Fibroblast of mammary gland (primary cell): Measurements from ENCODE around the gene VGLL3.
"Not testable (repeated sequence)": the region's sequence is repeated elsewhere in the genome, so short reads cannot be mapped to it uniquely, and the experiment has no call there.

Source experiments
- DNase-seq: peaks from one replicate; pipeline ENCODE4 v3.0.0-alpha.2; 2010; ENCODE audit warnings: low read depth
- H3K4me3 ChIP-seq: 2 replicates; pipeline ENCODE4 v1.5.1; 2011; ENCODE audit warnings: low read depth, mild to moderate bottlenecking, low read length, moderate library complexity; ENCODE audit not compliant: control insufficient read depth
- TF ChIP-seq, protein P1 (sequence below): conservative IDR thresholded peaks from 2 replicates; pipeline ENCODE4 v1.5.1; 2011; ENCODE audit warnings: low read depth, low read length, inconsistent platforms; ENCODE audit not compliant: control insufficient read depth, insufficient read depth

Gene VGLL3

DNA sequence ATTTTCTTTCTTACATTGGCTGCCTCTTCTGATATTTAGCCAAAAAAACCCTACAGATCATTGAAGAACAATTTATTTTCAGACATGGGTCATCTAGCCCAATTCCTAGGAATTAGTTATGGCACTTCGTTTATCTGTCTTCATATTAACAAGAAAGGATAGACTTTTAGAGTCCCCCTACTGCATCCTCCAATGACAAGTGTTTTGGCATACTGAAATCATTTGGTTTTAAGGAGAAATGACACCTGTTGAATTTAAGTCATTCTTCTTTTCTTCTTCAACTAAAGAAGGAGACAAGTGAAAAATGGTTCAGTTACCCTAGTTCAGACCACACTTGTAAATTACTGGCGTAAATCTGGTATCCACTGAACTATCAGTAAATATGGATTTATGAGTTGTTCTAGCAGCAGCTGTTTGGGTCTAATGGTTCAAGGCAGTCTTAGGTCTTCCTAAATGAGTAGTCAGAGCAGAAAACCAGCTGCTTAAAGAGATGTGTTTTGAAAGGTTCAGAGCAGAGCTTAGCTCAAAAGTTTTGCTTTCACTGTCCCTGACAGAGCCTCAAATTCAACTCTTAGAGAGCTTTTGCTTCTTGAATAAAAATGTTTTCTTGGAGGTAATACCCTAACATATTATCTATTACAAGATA lies 5.6 kb downstream of the VGLL3 start:
- H3K4me3 ChIP-seq: no peak overlapping the region
- DNase-seq: no peak
- TF ChIP-seq, protein P1, sequence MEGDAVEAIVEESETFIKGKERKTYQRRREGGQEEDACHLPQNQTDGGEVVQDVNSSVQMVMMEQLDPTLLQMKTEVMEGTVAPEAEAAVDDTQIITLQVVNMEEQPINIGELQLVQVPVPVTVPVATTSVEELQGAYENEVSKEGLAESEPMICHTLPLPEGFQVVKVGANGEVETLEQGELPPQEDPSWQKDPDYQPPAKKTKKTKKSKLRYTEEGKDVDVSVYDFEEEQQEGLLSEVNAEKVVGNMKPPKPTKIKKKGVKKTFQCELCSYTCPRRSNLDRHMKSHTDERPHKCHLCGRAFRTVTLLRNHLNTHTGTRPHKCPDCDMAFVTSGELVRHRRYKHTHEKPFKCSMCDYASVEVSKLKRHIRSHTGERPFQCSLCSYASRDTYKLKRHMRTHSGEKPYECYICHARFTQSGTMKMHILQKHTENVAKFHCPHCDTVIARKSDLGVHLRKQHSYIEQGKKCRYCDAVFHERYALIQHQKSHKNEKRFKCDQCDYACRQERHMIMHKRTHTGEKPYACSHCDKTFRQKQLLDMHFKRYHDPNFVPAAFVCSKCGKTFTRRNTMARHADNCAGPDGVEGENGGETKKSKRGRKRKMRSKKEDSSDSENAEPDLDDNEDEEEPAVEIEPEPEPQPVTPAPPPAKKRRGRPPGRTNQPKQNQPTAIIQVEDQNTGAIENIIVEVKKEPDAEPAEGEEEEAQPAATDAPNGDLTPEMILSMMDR: no peak

DNA sequence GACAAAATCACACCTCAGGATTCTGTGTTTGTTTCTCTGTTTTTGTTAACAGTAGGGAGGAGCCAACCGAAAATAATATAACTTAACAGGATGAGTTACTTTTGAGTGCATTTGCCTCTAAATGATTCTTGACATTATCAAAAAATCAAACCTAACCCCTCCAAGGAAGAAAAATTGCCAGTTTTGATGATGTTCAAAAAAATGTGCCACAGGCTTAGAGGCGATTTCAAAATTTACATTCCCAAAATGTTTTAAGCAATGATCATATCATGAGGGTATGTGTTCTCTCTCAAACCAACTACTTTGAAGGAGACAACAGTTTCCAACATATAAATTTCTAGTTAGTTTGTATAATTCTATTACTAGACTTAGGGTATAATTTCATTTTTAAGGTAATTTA lies 6.7 kb downstream of the VGLL3 start:
- TF ChIP-seq, protein P1: no peak
- peak; percentile 31 for DNase-seq
- no peak overlapping the region for H3K4me3 ChIP-seq

DNA sequence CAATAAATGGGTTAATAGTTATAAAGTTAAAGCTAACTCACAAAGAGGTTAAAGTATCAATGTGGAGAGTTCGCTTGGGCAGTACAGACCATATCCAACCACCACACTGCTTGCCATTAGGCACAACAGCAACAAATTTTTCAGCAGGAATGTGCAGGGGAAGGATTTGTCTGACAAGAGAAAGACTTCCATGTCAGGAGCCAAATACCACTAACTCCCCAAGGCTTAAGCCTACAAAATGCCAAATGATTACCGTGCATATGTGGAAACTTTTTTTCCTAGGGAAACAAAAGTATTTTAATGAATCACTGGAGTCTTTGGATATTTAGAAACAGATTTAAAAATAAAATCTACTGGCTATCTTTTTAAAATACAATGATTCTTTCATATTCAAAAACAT lies 8.1 kb downstream of the VGLL3 start:
- no peak overlapping the region for H3K4me3 ChIP-seq
- TF ChIP-seq, protein P1: no peak

DNA sequence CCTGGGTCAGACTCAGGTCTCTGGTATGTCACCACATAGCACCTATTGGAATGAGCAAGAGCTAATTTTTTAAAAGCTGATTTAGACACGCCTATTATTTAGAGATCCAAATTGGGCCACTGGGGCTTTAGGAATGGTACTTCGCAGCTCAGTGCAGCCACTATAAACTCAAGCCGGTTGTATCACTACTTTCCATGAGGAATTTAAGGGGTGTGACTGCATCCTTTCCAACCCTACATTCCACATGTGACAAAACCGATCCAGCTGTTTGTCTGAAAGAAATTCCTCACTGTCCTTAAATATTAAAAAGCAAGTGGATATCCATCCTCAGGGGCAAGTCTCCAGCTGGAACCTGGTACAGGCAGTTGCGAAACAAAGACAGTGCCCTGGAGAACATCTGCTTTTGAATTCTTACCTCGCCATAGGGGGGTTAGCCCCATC lies 12.8 kb downstream of the VGLL3 start:
- no peak overlapping the region for H3K4me3 ChIP-seq
- DNase-seq: peak; percentile 63
- TF ChIP-seq, protein P1: no peak

More for the DNA sequence above, 8.1 kb downstream of the VGLL3 start:
- peak; percentile 91 for DNase-seq

DNA sequence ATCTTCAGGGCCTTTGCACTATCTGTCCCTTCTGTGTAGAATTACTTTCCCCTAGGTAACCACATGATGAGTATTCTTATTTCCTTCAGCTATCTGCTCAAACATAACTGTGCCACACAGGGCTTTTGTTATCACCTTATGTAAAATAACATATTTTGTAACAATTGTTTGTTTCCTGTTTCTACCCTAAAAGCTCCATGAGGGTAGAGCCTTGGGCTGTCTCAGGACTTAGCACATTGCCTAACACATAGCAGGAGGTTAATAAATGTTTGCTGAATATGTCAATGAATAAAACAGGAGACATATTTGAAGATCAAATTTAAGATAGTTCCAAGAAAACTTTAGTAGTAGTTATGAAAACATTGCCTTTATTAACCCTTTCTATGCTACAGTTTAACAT lies 14.7 kb downstream of the VGLL3 start:
- TF ChIP-seq, protein P1: no peak
- no peak overlapping the region for H3K4me3 ChIP-seq

DNA sequence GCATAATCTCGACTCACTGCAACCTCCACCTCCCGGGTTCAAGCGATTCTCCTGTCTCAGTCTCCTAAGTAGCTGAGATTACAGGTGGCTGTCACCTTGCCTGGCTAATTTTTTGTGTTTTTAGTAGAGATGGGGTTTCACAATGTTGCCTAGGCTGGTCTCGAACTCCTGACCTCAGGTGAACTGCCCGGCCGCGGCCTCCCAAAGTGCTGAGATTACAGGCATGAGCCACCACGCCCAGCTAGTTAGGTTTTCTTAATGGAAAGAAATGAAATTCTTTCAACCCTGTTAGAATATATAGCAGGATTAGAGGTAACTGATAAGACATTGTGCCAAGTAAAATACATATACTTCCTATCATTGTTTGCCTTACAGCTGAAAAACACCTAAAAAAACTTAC lies 16.8 kb downstream of the VGLL3 start:
- H3K4me3 ChIP-seq, DNase-seq: not testable (repeated sequence)

More for the DNA sequence above, 14.7 kb downstream of the VGLL3 start:
- DNase-seq: no peak

DNA sequence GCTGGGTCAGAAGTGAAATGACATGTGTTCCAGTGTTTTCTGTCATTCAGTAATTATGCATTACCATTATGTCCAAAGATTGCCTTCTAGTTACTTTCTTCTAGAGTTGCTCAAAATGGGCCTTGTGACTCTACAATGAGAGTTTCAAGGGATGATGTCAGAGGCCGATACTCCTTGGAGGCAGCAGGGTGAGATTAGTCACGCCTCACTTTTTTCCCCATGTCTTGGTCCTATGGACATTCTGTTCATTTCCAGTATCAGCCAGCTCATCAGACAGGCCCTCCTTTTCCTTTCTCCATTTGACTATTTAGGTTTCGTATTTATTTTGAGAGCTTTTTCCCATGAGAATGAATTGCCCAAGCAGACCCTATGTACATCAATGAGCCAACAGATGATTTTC lies 17.5 kb downstream of the VGLL3 start:
- no peak overlapping the region for H3K4me3 ChIP-seq
- peak; percentile 99 for DNase-seq
- TF ChIP-seq, protein P1: no peak
